Keratinocyte (primary cell): ENCODE measurements around the gene ZBTB49. TPM values are rescaled to one million over a fixed set of nuclear protein-coding genes. Genes with fewer than 3 reads are reported as not detected.

ENCODE experiments used
- DNase-seq: peaks from one replicate; pipeline ENCODE4 v3.0.0-alpha.2; 2011; ENCODE audit warnings: low read depth, missing footprints, low spot score
- FAIRE-seq: peaks from 2 replicates; lab custom pipeline; 2011; peaks lifted over from hg19 to GRCh38; lab: Jason Lieb, UNC
- H2AFZ ChIP-seq: 2 replicates; pipeline ENCODE4 v1.6.0; 2012; ENCODE audit warnings: low read length, control low read depth, inconsistent platforms; ENCODE audit not compliant: control insufficient read depth
- H3K27ac ChIP-seq: 2 replicates; pipeline ENCODE4 v1.5.1; 2011; ENCODE audit warnings: low read length; ENCODE audit not compliant: control insufficient read depth, insufficient read depth
- H3K27me3 ChIP-seq: 3 replicates; pipeline ENCODE4 v1.6.0; 2011; ENCODE audit warnings: low read length; ENCODE audit not compliant: control insufficient read depth, insufficient read depth; ENCODE audit errors: extremely low read depth
- H3K36me3 ChIP-seq, 2 experiments: 2 replicates in 1 of 2; 3 replicates in 1 of 2; pipeline ENCODE4 v1.5.1; 2011; ENCODE audit warnings: low read length in 2 of 2, mild to moderate bottlenecking in 1 of 2; ENCODE audit not compliant: control insufficient read depth in 2 of 2, insufficient read depth in 2 of 2; ENCODE audit errors: extremely low read depth in 1 of 2
- H3K4me1 ChIP-seq: 3 replicates; pipeline ENCODE4 v1.5.1; 2011; ENCODE audit warnings: low read length; ENCODE audit not compliant: control insufficient read depth, insufficient read depth; ENCODE audit errors: extremely low read depth
- H3K4me2 ChIP-seq: 3 replicates; pipeline ENCODE4 v1.6.0; 2011; ENCODE audit warnings: low read depth, low read length; ENCODE audit not compliant: control insufficient read depth, insufficient read depth; ENCODE audit errors: extremely low read depth
- H3K4me3 ChIP-seq, 3 experiments: fragments of 200-600 bp in 1 of 3; sonication (generic) in 1 of 3; 2 replicates in 2 of 3; 3 replicates in 1 of 3; pipeline ENCODE4 v1.5.1; 2011 to 2016; ENCODE audit warnings: low read length in 3 of 3, mild to moderate bottlenecking in 3 of 3, control low read depth in 2 of 3, inconsistent platforms in 1 of 3, low read depth in 1 of 3, mixed read lengths in 1 of 3, mixed run types in 1 of 3, moderate library complexity in 1 of 3; ENCODE audit not compliant: control insufficient read depth in 2 of 3, insufficient read depth in 2 of 3; ENCODE audit errors: extremely low read depth in 1 of 3
- H3K79me2 ChIP-seq: 2 replicates; pipeline ENCODE4 v1.6.0; 2012; ENCODE audit warnings: low read length; ENCODE audit not compliant: control insufficient read depth, insufficient read depth
- H3K9ac ChIP-seq: 3 replicates; pipeline ENCODE4 v1.6.0; 2011; ENCODE audit warnings: low read length; ENCODE audit not compliant: control insufficient read depth, insufficient read depth; ENCODE audit errors: extremely low read depth
- H3K9me1 ChIP-seq: 3 replicates; pipeline ENCODE4 v1.6.0; 2011; ENCODE audit warnings: low read length; ENCODE audit not compliant: control insufficient read depth, insufficient read depth; ENCODE audit errors: extremely low read depth
- H3K9me3 ChIP-seq: 2 replicates; pipeline ENCODE4 v1.5.1; 2012; ENCODE audit warnings: low read depth, low read length; ENCODE audit not compliant: control insufficient read depth
- H4K20me1 ChIP-seq: 3 replicates; pipeline ENCODE4 v1.6.0; 2011; ENCODE audit warnings: low read length; ENCODE audit not compliant: control insufficient read depth, insufficient read depth; ENCODE audit errors: extremely low read depth
- EZH2 ChIP-seq: IDR thresholded peaks from one replicate; pipeline ENCODE4 v1.6.1; 2012; ENCODE audit warnings: inconsistent platforms, mild to moderate bottlenecking, low read length, moderate library complexity
- dilution Hi-C: fragments of 300-500 bp; cut with MboI; formaldehyde crosslinking; loops from one replicate; pipeline ENCODE4 v1.7.0; 2020; ENCODE audit warnings: low sequenced_read_pairs; ENCODE audit not compliant: extremely low pct_ligation_motif_present
- polyA plus RNA-seq, 5 experiments: library from polyadenylated mRNA; depleted of rRNA in 3 of 5; stranded (reverse) in 3 of 5; stranded (forward) in 1 of 5; unstranded in 1 of 5; fragments of >200 nt; gene quantifications; 1 replicate in 1 of 5; 2 replicates in 3 of 5; 3 replicates in 1 of 5; pipeline versions ENCODE4 v1.2.1 to v1.2.3, GENCODE V29; 2011 to 2012; ENCODE audit warnings: missing spikeins in 2 of 5, low read depth in 1 of 5, low replicate concordance in 1 of 5
- TF ChIP-seq, protein P1 (sequence below), 3 experiments: IDR thresholded peaks in 1 of 3; conservative IDR thresholded peaks in 1 of 3; optimal IDR thresholded peaks in 1 of 3; 2 replicates in 2 of 3; 3 replicates in 1 of 3; pipeline versions ENCODE3 to v1.5.1; 2011; ENCODE audit warnings: low read length in 3 of 3, mild to moderate bottlenecking in 3 of 3, moderate library complexity in 2 of 3, control low read depth in 1 of 3, inconsistent platforms in 1 of 3; ENCODE audit not compliant: insufficient read depth in 2 of 3; ENCODE audit errors: extremely low read depth in 1 of 3

ZBTB49 gene
- polyA plus RNA-seq, 1 donor (not counting 4 experiments of a cell fraction or from before 2014, with no cell fraction given) = 3.8 TPM

DNA sequence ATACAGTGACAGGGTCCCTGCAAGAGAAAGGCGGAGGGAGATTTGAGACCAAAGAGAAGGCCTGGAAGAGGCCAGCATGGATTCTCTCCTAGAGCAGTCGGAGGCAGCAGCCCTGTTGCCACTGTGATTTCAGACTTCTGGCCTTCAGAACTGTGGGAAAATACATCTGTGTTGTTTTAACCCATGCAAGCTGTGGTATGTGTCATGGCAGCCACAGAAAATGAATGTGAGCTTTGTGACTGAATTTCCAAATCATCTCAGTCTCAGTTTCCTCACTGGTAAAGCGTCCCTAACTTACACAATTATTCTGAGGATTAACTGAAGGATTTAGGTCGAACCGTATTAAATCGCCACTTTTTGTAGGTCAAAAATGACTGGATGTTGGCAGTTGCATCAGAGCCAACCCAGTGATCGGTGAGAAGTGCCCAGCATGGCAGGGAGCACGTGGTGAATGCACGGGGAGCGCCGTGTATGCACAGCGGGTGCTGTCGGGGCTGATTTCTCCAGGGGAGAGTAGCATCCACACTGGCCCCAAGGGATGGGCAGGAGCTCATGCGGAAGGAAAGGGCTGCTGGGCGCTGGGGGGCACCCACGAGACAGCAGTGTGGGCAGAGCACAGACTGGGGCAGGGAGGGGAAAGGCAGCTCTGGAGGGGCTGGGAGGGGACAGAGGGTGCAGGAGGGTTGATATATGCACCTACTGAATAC, 73.1 kb downstream of the ZBTB49 start:
- FAIRE-seq (no peak), DNase-seq (no peak)
- H3K27me3 ChIP-seq = peaks cover 5% of the 10 kb centered on the region
- TF ChIP-seq, protein P1, sequence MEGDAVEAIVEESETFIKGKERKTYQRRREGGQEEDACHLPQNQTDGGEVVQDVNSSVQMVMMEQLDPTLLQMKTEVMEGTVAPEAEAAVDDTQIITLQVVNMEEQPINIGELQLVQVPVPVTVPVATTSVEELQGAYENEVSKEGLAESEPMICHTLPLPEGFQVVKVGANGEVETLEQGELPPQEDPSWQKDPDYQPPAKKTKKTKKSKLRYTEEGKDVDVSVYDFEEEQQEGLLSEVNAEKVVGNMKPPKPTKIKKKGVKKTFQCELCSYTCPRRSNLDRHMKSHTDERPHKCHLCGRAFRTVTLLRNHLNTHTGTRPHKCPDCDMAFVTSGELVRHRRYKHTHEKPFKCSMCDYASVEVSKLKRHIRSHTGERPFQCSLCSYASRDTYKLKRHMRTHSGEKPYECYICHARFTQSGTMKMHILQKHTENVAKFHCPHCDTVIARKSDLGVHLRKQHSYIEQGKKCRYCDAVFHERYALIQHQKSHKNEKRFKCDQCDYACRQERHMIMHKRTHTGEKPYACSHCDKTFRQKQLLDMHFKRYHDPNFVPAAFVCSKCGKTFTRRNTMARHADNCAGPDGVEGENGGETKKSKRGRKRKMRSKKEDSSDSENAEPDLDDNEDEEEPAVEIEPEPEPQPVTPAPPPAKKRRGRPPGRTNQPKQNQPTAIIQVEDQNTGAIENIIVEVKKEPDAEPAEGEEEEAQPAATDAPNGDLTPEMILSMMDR (optimal IDR thresholded peaks at IDR 0.05 in 1 of 3, IDR thresholded peaks at IDR 0.05 in 1 of 3, conservative IDR thresholded peaks at IDR 0.05 in 1 of 3; ENCODE audit: extremely low read depth in 1 of 3, insufficient read depth in 2 of 3, low read length in 3 of 3) = no peak
- TF ChIP-seq EZH2 = no peak
- H3K4me2 ChIP-seq = no peak overlapping the region
- H3K27ac ChIP-seq = no peak overlapping the region
- no peak overlapping the region for H3K4me3 ChIP-seq
- no peak overlapping the region for H2AFZ ChIP-seq
- H3K9ac ChIP-seq = no peak overlapping the region
- H4K20me1 ChIP-seq = no peaks in the 10 kb centered on the region
- peaks cover 9% of the 10 kb centered on the region for H3K9me3 ChIP-seq
- no peaks in the 10 kb centered on the region for H3K36me3 ChIP-seq
- H3K9me1 ChIP-seq = no peaks in the 10 kb centered on the region
- H3K79me2 ChIP-seq = no peaks in the 10 kb centered on the region
- no peaks in the 10 kb centered on the region for H3K4me1 ChIP-seq
- dilution Hi-C loops = no loop called here

DNA sequence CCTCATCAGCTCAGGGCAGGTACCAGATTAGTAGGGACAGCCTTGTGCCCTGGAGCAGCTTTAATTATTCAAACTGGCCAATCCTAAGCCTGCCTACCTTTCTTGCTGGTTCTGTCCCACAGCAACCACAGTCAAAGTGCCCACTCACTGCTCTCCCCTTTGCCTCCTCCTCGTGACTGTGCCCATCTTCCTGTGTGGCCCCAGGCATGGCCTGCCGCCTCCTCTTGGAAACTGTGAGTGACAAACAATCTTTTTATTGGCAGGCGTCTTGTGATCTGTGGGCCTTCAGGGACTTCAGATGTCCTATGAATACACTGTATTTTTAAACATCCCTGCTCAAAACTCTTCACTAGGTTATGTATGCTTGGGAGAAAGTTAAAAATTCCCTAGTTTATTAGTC, 74.0 kb downstream of the ZBTB49 start:
- no peaks in the 10 kb centered on the region for H3K4me1 ChIP-seq
- FAIRE-seq = no peak
- peaks cover 4% of the 10 kb centered on the region for H3K27me3 ChIP-seq

More for the DNA sequence above, 74.0 kb downstream of the ZBTB49 start:
- Histone ChIP-seq H3K9ac (no peak overlapping the region), H4K20me1 (no peaks in the 10 kb centered on the region), H3K79me2 (no peaks in the 10 kb centered on the region), H2AFZ (no peak overlapping the region), H3K9me3 (peaks cover 9% of the 10 kb centered on the region), H3K9me1 (no peaks in the 10 kb centered on the region), H3K4me3 (no peak overlapping the region), H3K27ac (no peak overlapping the region), H3K36me3 (no peaks in the 10 kb centered on the region), H3K4me2 (no peak overlapping the region)
- TF ChIP-seq EZH2 = no peak
- TF ChIP-seq, protein P1 (optimal IDR thresholded peaks at IDR 0.05 in 1 of 3, IDR thresholded peaks at IDR 0.05 in 1 of 3, conservative IDR thresholded peaks at IDR 0.05 in 1 of 3; ENCODE audit: extremely low read depth in 1 of 3, insufficient read depth in 2 of 3, low read length in 3 of 3) = no peak
- no peak for DNase-seq
- dilution Hi-C loops = no loop called here
